ENCODE measurements around the gene AGTR1. TPM values are rescaled to one million over a fixed set of nuclear protein-coding genes. Genes with fewer than 3 reads are reported as not detected.

Gene AGTR1
- polyA plus RNA-seq, 1 experiment: 0.98 TPM

DNA sequence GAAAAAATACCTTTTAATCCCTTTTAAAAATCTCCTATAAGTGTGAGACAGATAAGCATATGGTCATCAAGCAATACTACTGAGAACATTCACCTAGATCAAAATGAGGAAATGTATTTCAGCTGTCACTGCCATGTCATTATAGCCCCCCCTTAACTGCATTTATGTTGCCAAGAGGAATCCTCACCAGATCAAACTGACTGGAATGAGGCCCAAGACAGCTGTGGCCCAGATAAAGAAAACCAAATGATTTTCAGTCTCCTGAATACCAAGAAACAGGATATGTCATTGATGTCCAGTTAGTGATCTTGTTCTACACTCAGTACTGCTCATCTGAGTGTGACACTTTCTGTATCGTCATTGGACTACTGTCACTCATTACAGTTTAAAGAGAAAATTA is 94.8 kb downstream of the AGTR1 start:
- Histone ChIP-seq H3K27me3 (ENCODE audit: control insufficient read depth, insufficient read depth, low read length) (no peaks in the 10 kb centered on the region), H3K36me3 (ENCODE audit: control insufficient read depth, insufficient read depth, low read length) (no peaks in the 10 kb centered on the region), H3K4me3 (ENCODE audit: low read depth, low read length) (no peak overlapping the region)
- TF ChIP-seq, protein P1, sequence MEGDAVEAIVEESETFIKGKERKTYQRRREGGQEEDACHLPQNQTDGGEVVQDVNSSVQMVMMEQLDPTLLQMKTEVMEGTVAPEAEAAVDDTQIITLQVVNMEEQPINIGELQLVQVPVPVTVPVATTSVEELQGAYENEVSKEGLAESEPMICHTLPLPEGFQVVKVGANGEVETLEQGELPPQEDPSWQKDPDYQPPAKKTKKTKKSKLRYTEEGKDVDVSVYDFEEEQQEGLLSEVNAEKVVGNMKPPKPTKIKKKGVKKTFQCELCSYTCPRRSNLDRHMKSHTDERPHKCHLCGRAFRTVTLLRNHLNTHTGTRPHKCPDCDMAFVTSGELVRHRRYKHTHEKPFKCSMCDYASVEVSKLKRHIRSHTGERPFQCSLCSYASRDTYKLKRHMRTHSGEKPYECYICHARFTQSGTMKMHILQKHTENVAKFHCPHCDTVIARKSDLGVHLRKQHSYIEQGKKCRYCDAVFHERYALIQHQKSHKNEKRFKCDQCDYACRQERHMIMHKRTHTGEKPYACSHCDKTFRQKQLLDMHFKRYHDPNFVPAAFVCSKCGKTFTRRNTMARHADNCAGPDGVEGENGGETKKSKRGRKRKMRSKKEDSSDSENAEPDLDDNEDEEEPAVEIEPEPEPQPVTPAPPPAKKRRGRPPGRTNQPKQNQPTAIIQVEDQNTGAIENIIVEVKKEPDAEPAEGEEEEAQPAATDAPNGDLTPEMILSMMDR (IDR thresholded peaks at IDR 0.05; ENCODE audit: insufficient read depth, low read depth, low read length): no peak
- ChIA-PET CTCF (no interaction called here), POLR2A (no interaction called here)
- DNase-seq (ENCODE audit: low read depth): no peak

Small RNAs within 50 kb of the gene (small RNA-seq; reads per million reads assigned to genes)
- gene RPL38P1 (ENCODE audit: insufficient read length, low read depth, low replicate concordance): not detected

Other genes starting within 250 kb of the AGTR1 start
- gene CPB1, start 129.9 kb downstream of the AGTR1 start, polyA plus RNA-seq (2011; rRNA removed): not detected in 2 replicates
- gene CPA3, start 167.4 kb downstream of the AGTR1 start, polyA plus RNA-seq (2011; rRNA removed): 3.1 and 5.2 TPM in 2 replicates